Measurements from ENCODE around the gene VSTM2L.

The VSTM2L gene

GRCh38 chr20:37920270-37920669, 17.3 kb downstream of the VSTM2L start:
- DNase-seq: no peak

GRCh38 chr20:37920679-37921322, 17.9 kb downstream of the VSTM2L start:
- DNase-seq: no peak

- DNase-seq: no peak
These were observed 18.5 kb downstream of the VSTM2L start for GRCh38 chr20:37921341-37921929.

- no peak for DNase-seq
These were observed 19.1 kb downstream of the VSTM2L start for GRCh38 chr20:37922016-37922415.

GRCh38 chr20:37925265-37926165, 22.6 kb downstream of the VSTM2L start:
- no peak for DNase-seq

- no peak for DNase-seq
These were observed 23.7 kb downstream of the VSTM2L start for GRCh38 chr20:37926612-37927011.

- DNase-seq: no peak
These were observed 24.6 kb downstream of the VSTM2L start for GRCh38 chr20:37927410-37928095.

- DNase-seq: no peak
These were observed 26.2 kb downstream of the VSTM2L start for GRCh38 chr20:37928996-37929682.

- DNase-seq: no peak
These were observed 26.7 kb downstream of the VSTM2L start for GRCh38 chr20:37929683-37930014.

- DNase-seq: no peak
These were observed 28.4 kb downstream of the VSTM2L start for GRCh38 chr20:37931153-37931922.

GRCh38 chr20:37932074-37932473, 29.1 kb downstream of the VSTM2L start:
- no peak for DNase-seq

GRCh38 chr20:37932919-37933318, 30.0 kb downstream of the VSTM2L start:
- DNase-seq: no peak

- DNase-seq: no peak
These were observed 31.1 kb downstream of the VSTM2L start for GRCh38 chr20:37933786-37934633.

GRCh38 chr20:37934634-37935375, 31.9 kb downstream of the VSTM2L start:
- DNase-seq: no peak

- no peak for DNase-seq
These were observed 32.5 kb downstream of the VSTM2L start for GRCh38 chr20:37935435-37935834.

GRCh38 chr20:37936041-37936440, 33.1 kb downstream of the VSTM2L start:
- no peak for DNase-seq

GRCh38 chr20:37936451-37936850, 33.5 kb downstream of the VSTM2L start:
- DNase-seq: no peak

- no peak for DNase-seq
These were observed 34.8 kb downstream of the VSTM2L start for GRCh38 chr20:37937686-37938085.

- DNase-seq: no peak
These were observed 35.3 kb downstream of the VSTM2L start for GRCh38 chr20:37938181-37938750.

GRCh38 chr20:37938954-37939353, 36.0 kb downstream of the VSTM2L start:
- no peak for DNase-seq

Measured in central memory CD4-positive, alpha-beta T cell (primary cell).